GM10266 (cell line): ENCODE results near the gene TMEM175.

ENCODE experiments used
- DNase-seq: peaks from one replicate; pipeline ENCODE4 v3.0.0; 2012; ENCODE audit errors: extremely low spot score
- CTCF ChIP-seq: IDR thresholded peaks from 2 replicates; pipeline ENCODE4 v1.5.1; 2012; ENCODE audit warnings: mild to moderate bottlenecking, low read depth; ENCODE audit not compliant: control insufficient read depth, insufficient read depth; ENCODE audit errors: missing control alignments

TMEM175 gene

GRCh38 chr4:960636-961350 lies 28.5 kb downstream of the TMEM175 start:
- no peak for TF ChIP-seq CTCF
- DNase-seq = no peak

GRCh38 chr4:961351-962230 lies 29.3 kb downstream of the TMEM175 start:
- no peak for TF ChIP-seq CTCF
- no peak for DNase-seq

- TF ChIP-seq CTCF = no peak
- no peak for DNase-seq
Observed at GRCh38 chr4:962231-963208, 30.3 kb downstream of the TMEM175 start.

- no peak for TF ChIP-seq CTCF
- no peak for DNase-seq
Observed at GRCh38 chr4:963276-964225, 31.3 kb downstream of the TMEM175 start.

- DNase-seq = no peak
- no peak for TF ChIP-seq CTCF
Observed at GRCh38 chr4:964346-965025, 32.2 kb downstream of the TMEM175 start.
